ENCODE results near the gene EIF3L. TPM values are rescaled to one million over a fixed set of nuclear protein-coding genes. Genes with fewer than 3 reads are reported as not detected.
A peak's percentile ranks its signal among the peaks of the same experiment; 100 is the strongest.

Gene EIF3L
- total RNA-seq, 1 donor from 2014 or later, result 732 TPM

GRCh38 chr22:37822079-37822833, 27.0 kb upstream of the EIF3L start:
- H3K36me3 Mint-ChIP-seq (ENCODE audit: low read depth, unreplicated experiment), result no peaks in the 10 kb centered on the region
- peak overlapping the region; percentile 25 for H3K4me3 Mint-ChIP-seq (ENCODE audit: unreplicated experiment)
- no peak for TF ChIP-seq CTCF (IDR thresholded peaks at IDR 0.05; ENCODE audit: unreplicated experiment)
- H3K9me3 Mint-ChIP-seq (ENCODE audit: unreplicated experiment), result no peaks in the 10 kb centered on the region
- H3K4me1 Mint-ChIP-seq (ENCODE audit: unreplicated experiment), result peaks cover 10% of the 10 kb centered on the region
- H3K27ac Mint-ChIP-seq (ENCODE audit: unreplicated experiment), result no peak overlapping the region
- H3K27me3 Mint-ChIP-seq (ENCODE audit: unreplicated experiment), result peaks cover 14% of the 10 kb centered on the region
- no peak for DNase-seq (ENCODE audit: low spot score)

GRCh38 chr22:37823134-37823985, 25.9 kb upstream of the EIF3L start, which contains the start of gene GALR3:
Gene GALR3 (plus strand): TSS chr22:37823382. CDS start chr22:37823407, 25 bp downstream.
- Mint-ChIP-seq H3K4me3 (ENCODE audit: unreplicated experiment) (peak within 1 kb of the TSS; percentile 65), H3K27ac (ENCODE audit: unreplicated experiment) (peak within 1 kb of the TSS; percentile 31), H3K36me3 (ENCODE audit: low read depth, unreplicated experiment) (peaks cover 4% of the 10 kb centered on the region), H3K4me1 (ENCODE audit: unreplicated experiment) (peaks cover 7% of the 10 kb centered on the region), H3K27me3 (ENCODE audit: unreplicated experiment) (peaks cover 14% of the 10 kb centered on the region), H3K9me3 (ENCODE audit: unreplicated experiment) (no peaks in the 10 kb centered on the region)
- no peak for DNase-seq (ENCODE audit: low spot score)
- no peak for TF ChIP-seq CTCF (IDR thresholded peaks at IDR 0.05; ENCODE audit: unreplicated experiment)

- Mint-ChIP-seq H3K9me3 (ENCODE audit: unreplicated experiment) (no peaks in the 10 kb centered on the region), H3K27ac (ENCODE audit: unreplicated experiment) (no peak overlapping the region), H3K36me3 (ENCODE audit: low read depth, unreplicated experiment) (peaks cover 4% of the 10 kb centered on the region), H3K27me3 (ENCODE audit: unreplicated experiment) (peaks cover 12% of the 10 kb centered on the region), H3K4me1 (ENCODE audit: unreplicated experiment) (peaks cover 5% of the 10 kb centered on the region), H3K4me3 (ENCODE audit: unreplicated experiment) (no peak overlapping the region)
- TF ChIP-seq CTCF (IDR thresholded peaks at IDR 0.05; ENCODE audit: unreplicated experiment), result no peak
- no peak for DNase-seq (ENCODE audit: low spot score)
Measured at GRCh38 chr22:37824674-37825641, 24.3 kb upstream of the EIF3L start.

- no peak for DNase-seq (ENCODE audit: low spot score)
- no peak for TF ChIP-seq CTCF (IDR thresholded peaks at IDR 0.05; ENCODE audit: unreplicated experiment)
- no peak overlapping the region for H3K27ac Mint-ChIP-seq (ENCODE audit: unreplicated experiment)
- H3K4me3 Mint-ChIP-seq (ENCODE audit: unreplicated experiment), result peak overlapping the region; percentile 31
- peaks cover 1% of the 10 kb centered on the region for H3K4me1 Mint-ChIP-seq (ENCODE audit: unreplicated experiment)
- peaks cover 11% of the 10 kb centered on the region for H3K36me3 Mint-ChIP-seq (ENCODE audit: low read depth, unreplicated experiment)
- H3K27me3 Mint-ChIP-seq (ENCODE audit: unreplicated experiment), result peaks cover 7% of the 10 kb centered on the region
- H3K9me3 Mint-ChIP-seq (ENCODE audit: unreplicated experiment), result no peaks in the 10 kb centered on the region
Measured at GRCh38 chr22:37827056-37827455, 22.2 kb upstream of the EIF3L start.
